SU-DHL-6 (cell line): ENCODE data around the gene SIPA1.

Source experiments
- H2AFZ ChIP-seq: fragments of 200-600 bp; sonication (generic); 2 replicates; pipeline ENCODE4 v1.6.1; 2014; ENCODE audit warnings: low read depth, mild to moderate bottlenecking, moderate library complexity, mixed read lengths, antibody characterized with exemption, low read length; ENCODE audit not compliant: severe bottlenecking
- H3F3A ChIP-seq: fragments of 200-600 bp; shearing (Covaris generic); 2 replicates; pipeline ENCODE4 v1.6.0; 2016; ENCODE audit warnings: antibody characterized with exemption, mild to moderate bottlenecking; ENCODE audit not compliant: insufficient read depth
- H3K27ac ChIP-seq: fragments of 200-600 bp; sonication (generic); 2 replicates; pipeline ENCODE4 v1.5.1; 2016; ENCODE audit warnings: low read depth, mild to moderate bottlenecking, low read length, moderate library complexity, mixed read lengths
- H3K27me3 ChIP-seq: fragments of 200-600 bp; sonication (generic), shearing (Covaris generic); 2 replicates; pipeline ENCODE4 v1.6.0; 2014; ENCODE audit warnings: mild to moderate bottlenecking, low read length
- H3K36me3 ChIP-seq: fragments of 200-600 bp; sonication (generic); 2 replicates; pipeline ENCODE4 v1.6.1; 2014; ENCODE audit warnings: mild to moderate bottlenecking, low read length, mixed read lengths
- H3K4me2 ChIP-seq: fragments of 300-600, 200-600 bp; shearing (Covaris generic), sonication (generic); 2 replicates; pipeline ENCODE4 v1.6.0; 2014; ENCODE audit warnings: low read length, low read depth, mild to moderate bottlenecking; ENCODE audit not compliant: poor library complexity, severe bottlenecking
- H3K4me3 ChIP-seq: fragments of 200-600 bp; sonication (generic); 2 replicates; pipeline ENCODE4 v1.5.1; 2014; ENCODE audit warnings: antibody characterized with exemption, low read length, mild to moderate bottlenecking, mixed read lengths; ENCODE audit not compliant: insufficient read depth, poor library complexity, severe bottlenecking
- H3K79me2 ChIP-seq: fragments of 200-600 bp; sonication (generic); 2 replicates; pipeline ENCODE4 v1.6.1; 2014; ENCODE audit warnings: mild to moderate bottlenecking, low read length, moderate library complexity; ENCODE audit not compliant: insufficient read depth
- H3K9ac ChIP-seq: fragments of 200-600 bp; sonication (generic); 2 replicates; pipeline ENCODE4 v1.7.0; 2014; ENCODE audit warnings: mild to moderate bottlenecking, low read length
- H3K9me2 ChIP-seq: fragments of 200-600 bp; sonication (generic); replicated peaks from 2 replicates; pipeline ENCODE4 v1.6.1; 2014; ENCODE audit warnings: low read length; ENCODE audit not compliant: insufficient read depth
- H3K9me3 ChIP-seq: fragments of 200-600 bp; sonication (generic); 2 replicates; pipeline ENCODE4 v1.6.1; 2014; ENCODE audit warnings: low read length, mixed read lengths; ENCODE audit not compliant: insufficient read depth
- H4K20me1 ChIP-seq: fragments of 200-600 bp; sonication (generic); 2 replicates; pipeline ENCODE4 v1.6.1; 2014; ENCODE audit warnings: low read depth, mild to moderate bottlenecking, antibody characterized with exemption, low read length, moderate library complexity, mixed read lengths
- EZH2phosphoT487 ChIP-seq: fragments of 200-600 bp; sonication (generic), shearing (Covaris generic); conservative IDR thresholded peaks from 2 replicates; pipeline ENCODE4 v1.6.1; 2018; ENCODE audit warnings: mild to moderate bottlenecking, antibody characterized with exemption, low read length, moderate library complexity, mixed read lengths
- TF ChIP-seq, protein P1 (sequence below): fragments of 200-600 bp; sonication (generic); IDR thresholded peaks from one replicate; pipeline ENCODE4 v1.5.1; 2017; ENCODE audit warnings: antibody characterized with exemption, mild to moderate bottlenecking, low read length, moderate library complexity; ENCODE audit not compliant: insufficient read depth, poor library complexity, severe bottlenecking

Gene SIPA1

DNA sequence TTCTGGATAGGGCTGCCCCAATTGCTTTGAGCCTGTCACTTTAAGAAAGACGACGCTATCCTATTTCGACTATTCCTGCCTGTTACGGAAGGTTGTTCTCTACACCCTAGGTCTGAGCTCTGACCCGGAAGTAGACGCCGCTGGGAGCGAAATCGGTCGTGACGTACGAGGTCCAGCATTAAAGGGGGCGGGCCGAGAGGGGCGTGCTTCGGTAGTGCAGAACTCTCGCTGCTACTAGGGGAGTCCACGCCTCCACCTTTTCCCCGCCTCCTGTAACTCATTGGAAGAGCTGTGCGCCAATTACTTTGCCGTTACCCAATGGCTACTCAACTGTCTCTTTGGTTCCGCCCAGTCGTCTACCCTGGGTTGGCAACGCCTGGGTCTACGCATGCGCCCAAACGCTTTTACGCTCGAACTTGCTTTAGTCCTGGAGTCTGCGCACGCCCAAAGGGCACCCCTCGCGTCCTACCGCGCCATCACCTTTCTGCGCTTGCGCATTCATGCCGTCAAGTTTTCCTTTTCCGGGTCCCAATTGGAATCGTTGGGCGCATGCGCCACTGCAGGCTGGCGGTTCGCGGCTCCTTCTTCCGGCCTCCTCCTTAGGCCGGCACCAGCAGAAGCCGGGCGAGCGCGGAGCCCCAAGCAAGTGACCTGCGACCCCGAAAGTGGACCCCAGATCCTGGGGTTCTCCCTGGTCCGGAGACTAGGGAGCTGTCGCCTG lies 22.5 kb upstream of the SIPA1 start, which contains the start of gene PCNX3:
Gene PCNX3 (plus strand): TSS at position 548 of the 721 bp plus-strand sequence. CDS start 536 bp downstream, outside the sequence.
- Histone ChIP-seq H3K9ac (peak within 1 kb of the TSS; percentile 92), H3K9me2 (no peaks in the 10 kb centered on the region), H3K79me2 (peaks cover 35% of the 10 kb centered on the region), H3K4me2 (peak within 1 kb of the TSS; percentile 91), H3K27ac (peak within 1 kb of the TSS; percentile 76), H3K4me3 (peak within 1 kb of the TSS; percentile 86), H3K9me3 (no peaks in the 10 kb centered on the region), H2AFZ (peak within 1 kb of the TSS; percentile 32), H3K27me3 (no peaks in the 10 kb centered on the region), H3K36me3 (no peaks in the 10 kb centered on the region), H4K20me1 (no peaks in the 10 kb centered on the region; the same call in 1 of the 2 replicates), H3F3A (no peaks in the 10 kb centered on the region)
- no peak for TF ChIP-seq EZH2phosphoT487

DNA sequence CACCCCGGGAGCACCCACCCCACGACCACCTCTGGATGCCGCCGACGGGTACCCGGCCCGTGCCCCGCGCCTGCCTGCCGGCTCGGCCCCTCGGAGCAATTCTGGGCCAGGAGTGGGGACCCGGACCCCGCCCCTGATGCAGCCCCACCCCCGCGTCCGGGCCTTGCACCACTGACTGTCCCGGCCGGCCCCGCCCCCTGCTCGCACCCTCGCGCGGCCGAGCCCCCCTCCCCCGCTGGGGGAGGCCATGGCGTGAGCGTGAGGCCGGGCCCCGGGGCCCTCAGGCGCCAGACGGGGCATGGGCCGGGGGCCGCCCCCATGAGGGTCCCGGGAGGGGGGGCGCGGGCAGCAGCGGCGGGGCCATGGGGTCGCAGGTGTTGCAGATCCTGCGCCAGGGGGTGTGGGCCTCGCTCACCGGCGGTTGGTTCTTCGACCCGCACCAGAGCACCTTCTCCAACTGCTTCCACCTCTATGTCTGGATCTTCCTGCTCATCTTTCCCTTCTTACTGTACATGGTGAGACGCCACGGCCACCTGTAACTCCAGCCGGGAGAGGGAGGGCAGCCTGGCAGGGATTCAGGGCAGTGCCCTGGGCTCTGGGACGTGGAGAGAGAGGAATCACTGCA lies 21.8 kb upstream of the SIPA1 start:
- Histone ChIP-seq H3K36me3 (no peaks in the 10 kb centered on the region), H3K27me3 (no peaks in the 10 kb centered on the region), H3K9ac (peak overlapping the region; percentile 92), H3K4me3 (peak overlapping the region; percentile 86), H3F3A (no peaks in the 10 kb centered on the region), H2AFZ (no peak overlapping the region), H3K27ac (peak overlapping the region; percentile 76), H4K20me1 (no peaks in the 10 kb centered on the region; the same call in 1 of the 2 replicates), H3K9me3 (no peaks in the 10 kb centered on the region), H3K9me2 (no peaks in the 10 kb centered on the region), H3K79me2 (peaks cover 35% of the 10 kb centered on the region), H3K4me2 (peak overlapping the region; percentile 91)
- no peak for TF ChIP-seq EZH2phosphoT487

DNA sequence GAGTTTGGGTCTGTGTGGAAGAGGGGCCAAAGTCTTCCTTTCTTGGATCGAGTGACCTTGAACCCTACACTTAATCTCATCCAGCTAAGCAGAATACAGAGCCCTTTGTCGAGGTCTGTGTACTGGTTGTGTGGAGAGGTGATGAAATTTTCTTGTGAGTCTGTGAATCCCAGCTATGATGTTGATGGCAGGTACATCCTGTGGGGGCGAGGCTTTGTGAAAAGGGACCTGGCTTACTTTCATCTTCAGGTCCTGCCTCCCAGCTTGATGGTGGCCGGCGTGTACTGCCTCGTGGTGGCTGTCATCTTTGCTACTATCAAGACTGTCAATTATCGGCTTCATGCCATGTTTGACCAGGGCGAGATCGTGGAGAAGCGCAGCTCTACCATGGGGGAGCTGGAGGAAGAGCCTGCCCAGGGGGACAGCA lies 21.3 kb upstream of the SIPA1 start:
- Histone ChIP-seq H3K9me2 (no peaks in the 10 kb centered on the region), H3K9me3 (no peaks in the 10 kb centered on the region), H3K9ac (peak overlapping the region; percentile 92), H3K79me2 (peaks cover 35% of the 10 kb centered on the region), H3K4me2 (peak overlapping the region; percentile 91), H3K36me3 (no peaks in the 10 kb centered on the region), H3K27ac (peak overlapping the region; percentile 16; the same call in 1 of the 2 replicates), H3K4me3 (peak overlapping the region; percentile 86), H3F3A (no peaks in the 10 kb centered on the region), H2AFZ (no peak overlapping the region), H3K27me3 (no peaks in the 10 kb centered on the region), H4K20me1 (no peaks in the 10 kb centered on the region; the same call in 1 of the 2 replicates)
- TF ChIP-seq EZH2phosphoT487 = no peak
- TF ChIP-seq, protein P1, sequence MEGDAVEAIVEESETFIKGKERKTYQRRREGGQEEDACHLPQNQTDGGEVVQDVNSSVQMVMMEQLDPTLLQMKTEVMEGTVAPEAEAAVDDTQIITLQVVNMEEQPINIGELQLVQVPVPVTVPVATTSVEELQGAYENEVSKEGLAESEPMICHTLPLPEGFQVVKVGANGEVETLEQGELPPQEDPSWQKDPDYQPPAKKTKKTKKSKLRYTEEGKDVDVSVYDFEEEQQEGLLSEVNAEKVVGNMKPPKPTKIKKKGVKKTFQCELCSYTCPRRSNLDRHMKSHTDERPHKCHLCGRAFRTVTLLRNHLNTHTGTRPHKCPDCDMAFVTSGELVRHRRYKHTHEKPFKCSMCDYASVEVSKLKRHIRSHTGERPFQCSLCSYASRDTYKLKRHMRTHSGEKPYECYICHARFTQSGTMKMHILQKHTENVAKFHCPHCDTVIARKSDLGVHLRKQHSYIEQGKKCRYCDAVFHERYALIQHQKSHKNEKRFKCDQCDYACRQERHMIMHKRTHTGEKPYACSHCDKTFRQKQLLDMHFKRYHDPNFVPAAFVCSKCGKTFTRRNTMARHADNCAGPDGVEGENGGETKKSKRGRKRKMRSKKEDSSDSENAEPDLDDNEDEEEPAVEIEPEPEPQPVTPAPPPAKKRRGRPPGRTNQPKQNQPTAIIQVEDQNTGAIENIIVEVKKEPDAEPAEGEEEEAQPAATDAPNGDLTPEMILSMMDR = no peak

DNA sequence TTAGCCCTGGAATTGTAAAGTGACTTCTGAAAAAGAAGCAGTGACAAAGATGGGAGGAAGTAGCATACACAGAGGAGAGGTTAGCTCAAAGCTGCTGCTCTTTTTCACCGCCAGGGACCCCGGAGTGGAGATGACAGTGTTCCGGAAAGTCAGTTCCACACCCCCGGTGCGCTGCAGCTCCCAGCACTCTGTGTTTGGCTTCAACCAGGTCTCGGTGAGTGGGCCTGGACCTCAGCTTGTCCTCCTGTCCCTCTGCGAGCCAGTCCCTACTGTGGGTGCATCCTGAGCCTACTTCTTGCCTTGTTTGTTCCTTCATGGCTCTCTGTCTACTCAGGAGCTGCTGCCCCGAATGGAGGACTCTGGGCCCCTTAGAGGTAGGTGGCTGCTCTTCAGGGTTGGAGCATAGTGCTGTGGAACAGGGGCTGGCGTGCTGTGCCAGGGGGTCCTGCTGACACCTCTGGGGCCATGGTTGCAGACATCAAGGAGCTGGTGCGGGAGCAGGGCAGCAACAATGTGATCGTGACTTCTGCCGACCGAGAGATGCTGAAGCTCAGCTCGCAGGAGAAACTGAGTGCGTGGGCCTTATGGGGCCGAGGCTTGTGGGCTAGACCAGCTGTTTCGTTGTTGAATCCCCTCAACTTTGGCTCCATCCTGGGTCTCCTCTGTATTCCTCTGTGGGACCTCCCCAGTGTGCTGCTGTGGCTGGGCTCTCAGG lies 20.6 kb upstream of the SIPA1 start:
- Histone ChIP-seq H3K9me3 (no peaks in the 10 kb centered on the region), H3K9me2 (no peaks in the 10 kb centered on the region), H3K4me2 (peak overlapping the region; percentile 91), H3K27me3 (no peaks in the 10 kb centered on the region), H3K9ac (peak overlapping the region; percentile 92), H3K27ac (no peak overlapping the region), H3K4me3 (peak overlapping the region; percentile 86), H3F3A (no peaks in the 10 kb centered on the region), H4K20me1 (no peaks in the 10 kb centered on the region; the same call in 1 of the 2 replicates), H3K36me3 (no peaks in the 10 kb centered on the region), H2AFZ (no peak overlapping the region), H3K79me2 (peaks cover 35% of the 10 kb centered on the region)
- TF ChIP-seq, protein P1 = no peak
- no peak for TF ChIP-seq EZH2phosphoT487
